Stimulated activated CD8-positive, alpha-beta memory T cell treated with anti-CD3 and anti-CD28 coated beads, Interleukin-12 subunit alpha, Interleukin-12 subunit beta, amount 100 ng/mL, for 1 hour (primary cell): ENCODE data around the gene NNT.
A peak's percentile ranks its signal among the peaks of the same experiment; 100 is the strongest.
"Not testable (repeated sequence)": the region's sequence is repeated elsewhere in the genome, so short reads cannot be mapped to it uniquely, and the experiment has no call there.

Source experiments
- DNase-seq: peaks from one replicate; pipeline ENCODE4 v3.0.0-alpha.2; 2020; ENCODE audit warnings: low read depth

NNT gene

GRCh38 chr5:43631182-43631910 lies 28.4 kb downstream of the NNT start:
- DNase-seq, result peak; percentile 2

GRCh38 chr5:43634621-43635020 lies 31.6 kb downstream of the NNT start:
- DNase-seq, result no peak

- DNase-seq, result no peak
These were observed 32.4 kb downstream of the NNT start for GRCh38 chr5:43635374-43635773.

- no peak for DNase-seq
These were observed 33.1 kb downstream of the NNT start for GRCh38 chr5:43636076-43636475.

GRCh38 chr5:43637416-43637815 lies 34.4 kb downstream of the NNT start:
- no peak for DNase-seq

GRCh38 chr5:43638107-43638506 lies 35.1 kb downstream of the NNT start:
- no peak for DNase-seq

GRCh38 chr5:43638546-43638945 lies 35.6 kb downstream of the NNT start:
- DNase-seq, result no peak

- no peak for DNase-seq
These were observed 36.6 kb downstream of the NNT start for GRCh38 chr5:43639566-43639965.

GRCh38 chr5:43642428-43642827 lies 39.4 kb downstream of the NNT start:
- DNase-seq, result no peak

GRCh38 chr5:43643327-43643726 lies 40.3 kb downstream of the NNT start:
- no peak for DNase-seq

- no peak for DNase-seq
These were observed 40.8 kb downstream of the NNT start for GRCh38 chr5:43643750-43644149.

GRCh38 chr5:43646992-43647391 lies 44.0 kb downstream of the NNT start:
- DNase-seq, result no peak

- DNase-seq, result no peak
These were observed 44.8 kb downstream of the NNT start for GRCh38 chr5:43647789-43648188.

GRCh38 chr5:43648499-43649124 lies 45.6 kb downstream of the NNT start:
- no peak for DNase-seq

- DNase-seq, result no peak
These were observed 46.3 kb downstream of the NNT start for GRCh38 chr5:43649256-43649655.

- DNase-seq, result no peak
These were observed 49.7 kb downstream of the NNT start for GRCh38 chr5:43652537-43653302.

GRCh38 chr5:43658509-43658908 lies 55.5 kb downstream of the NNT start:
- no peak for DNase-seq

GRCh38 chr5:43659075-43659474 lies 56.1 kb downstream of the NNT start:
- DNase-seq, result no peak

GRCh38 chr5:43661102-43661501 lies 58.1 kb downstream of the NNT start:
- no peak for DNase-seq

GRCh38 chr5:43663916-43664315 lies 60.9 kb downstream of the NNT start:
- no peak for DNase-seq

- no peak for DNase-seq
These were observed 61.6 kb downstream of the NNT start for GRCh38 chr5:43664501-43665040.

GRCh38 chr5:43665749-43666148 lies 62.8 kb downstream of the NNT start:
- DNase-seq, result not testable (repeated sequence)

GRCh38 chr5:43666728-43667127 lies 63.7 kb downstream of the NNT start:
- DNase-seq, result not testable (repeated sequence)
